IMR-90 (cell line): Measurements from ENCODE around the gene ACSS2. TPM values are rescaled to one million over a fixed set of nuclear protein-coding genes. Genes with fewer than 3 reads are reported as not detected.

Experiments used
- ATAC-seq: fragments of 200-7000 bp; cut with Tn5 transposase; 2 replicates; pipeline ENCODE4 v1.9.1; 2020; ENCODE audit warnings: low read depth, mild to moderate bottlenecking, moderate library complexity
- BruUV-seq: library from RNA; stranded (reverse); fragments of 400-500 nt; replicated peaks from 2 replicates; lab custom pipeline; 2021; lab: Mats Ljungman, UMichigan
- CTCF ChIA-PET: fragments of 300-600 bp; formaldehyde crosslinking; extraction: SDS; loops from one replicate; lab custom pipeline; 2021; ENCODE audit warnings: antibody characterized with exemption; lab: Yijun Ruan, JAX
- POLR2A ChIA-PET: fragments of 300-600 bp; sonication (Branson Sonifier 250); formaldehyde crosslinking; loops from one replicate; lab custom pipeline; 2022; ENCODE audit warnings: antibody characterized with exemption; ENCODE audit not compliant: unreplicated experiment; lab: Charles Lee
- DNase-seq: peaks from one replicate; pipeline ENCODE4 v3.0.0; 2013
- H2AFZ ChIP-seq: replicated peaks from 2 replicates; pipeline ENCODE3; 2013; ENCODE audit warnings: low read length, mild to moderate bottlenecking; ENCODE audit not compliant: poor library complexity
- H2AK5ac ChIP-seq: 2 replicates; pipeline ENCODE4 v1.6.1; 2013; ENCODE audit warnings: low read depth, low read length, inconsistent platforms
- H2AK9ac ChIP-seq: replicated peaks from 2 replicates; pipeline ENCODE3; 2013; ENCODE audit warnings: mild to moderate bottlenecking, low read depth, low read length, moderate library complexity; ENCODE audit not compliant: poor library complexity
- H2BK120ac ChIP-seq: 2 replicates; pipeline ENCODE4 v1.6.1; 2013; ENCODE audit warnings: low read depth, low read length, inconsistent platforms
- H2BK15ac ChIP-seq: 3 replicates; pipeline ENCODE4 v1.6.1; 2013; ENCODE audit warnings: low read depth, low read length, inconsistent platforms
- H2BK20ac ChIP-seq: 2 replicates; pipeline ENCODE4 v1.6.1; 2013; ENCODE audit warnings: low read depth, mild to moderate bottlenecking, inconsistent platforms, low read length, moderate library complexity
- H2BK5ac ChIP-seq: 2 replicates; pipeline ENCODE4 v1.6.1; 2013; ENCODE audit warnings: mild to moderate bottlenecking, low read depth, low read length, inconsistent platforms; ENCODE audit not compliant: poor library complexity, severe bottlenecking
- H3K14ac ChIP-seq: replicated peaks from 2 replicates; pipeline ENCODE4 v1.6.1; 2013; ENCODE audit warnings: low read depth, low read length, inconsistent platforms
- H3K18ac ChIP-seq: 2 replicates; pipeline ENCODE4 v1.6.1; 2013; ENCODE audit warnings: low read depth, low read length, control low read depth
- H3K23ac ChIP-seq: 2 replicates; pipeline ENCODE4 v1.6.1; 2013; ENCODE audit warnings: low read depth, low read length, inconsistent platforms
- H3K27ac ChIP-seq: 2 replicates; pipeline ENCODE4 v1.5.1; 2013; ENCODE audit warnings: mild to moderate bottlenecking, control low read depth, low read length; ENCODE audit not compliant: insufficient read depth
- H3K27me3 ChIP-seq: 2 replicates; pipeline ENCODE4 v1.6.1; 2013; ENCODE audit warnings: low read length; ENCODE audit not compliant: control insufficient read depth, insufficient read depth
- H3K36me3 ChIP-seq: 2 replicates; pipeline ENCODE4 v1.6.1; 2013; ENCODE audit warnings: low read length, mixed read lengths; ENCODE audit not compliant: control insufficient read depth, insufficient read depth
- H3K4ac ChIP-seq: 2 replicates; pipeline ENCODE4 v1.6.1; 2013; ENCODE audit warnings: low read depth, low read length, inconsistent platforms
- H3K4me1 ChIP-seq: 2 replicates; pipeline ENCODE4 v1.6.1; 2013; ENCODE audit warnings: low read length, mixed read lengths; ENCODE audit not compliant: control insufficient read depth, insufficient read depth
- H3K4me2 ChIP-seq: 2 replicates; pipeline ENCODE4 v1.6.1; 2013; ENCODE audit warnings: low read depth, mild to moderate bottlenecking, control low read depth, low read length, moderate library complexity
- H3K4me3 ChIP-seq: 2 replicates; pipeline ENCODE4 v1.5.1; 2013; ENCODE audit warnings: low read depth, mild to moderate bottlenecking, control low read depth, low read length, moderate library complexity; ENCODE audit not compliant: insufficient read depth
- H3K56ac ChIP-seq: 2 replicates; pipeline ENCODE4 v1.6.1; 2013; ENCODE audit warnings: low read length, inconsistent platforms; ENCODE audit not compliant: insufficient read depth; ENCODE audit errors: extremely low read depth
- H3K79me1 ChIP-seq, 2 experiments: 2 replicates each; pipeline ENCODE4 v1.6.1; 2013; ENCODE audit warnings: low read length in 2 of 2, inconsistent platforms in 1 of 2, low read depth in 1 of 2
- H3K9ac ChIP-seq: 2 replicates; pipeline ENCODE4 v1.6.1; 2013; ENCODE audit warnings: low read depth, low read length, control low read depth
- H3K9me1 ChIP-seq: 2 replicates; pipeline ENCODE4 v1.6.1; 2013; ENCODE audit warnings: low read length, inconsistent platforms; ENCODE audit not compliant: insufficient read depth
- H3K9me3 ChIP-seq: 2 replicates; pipeline ENCODE4 v1.6.1; 2013; ENCODE audit warnings: low read length; ENCODE audit not compliant: control insufficient read depth, insufficient read depth
- H4K20me1 ChIP-seq: 2 replicates; pipeline ENCODE4 v1.6.1; 2013; ENCODE audit warnings: low read length, inconsistent platforms; ENCODE audit not compliant: insufficient read depth
- H4K5ac ChIP-seq: 2 replicates; pipeline ENCODE4 v1.6.1; 2013; ENCODE audit warnings: mild to moderate bottlenecking, low read depth, low read length, control low read depth
- H4K8ac ChIP-seq, 2 experiments: 2 replicates each; pipeline ENCODE4 v1.6.1; 2013; ENCODE audit warnings: low read depth in 2 of 2, low read length in 2 of 2, control low read depth in 1 of 2, inconsistent platforms in 1 of 2
- H4K91ac ChIP-seq: 2 replicates; pipeline ENCODE4 v1.6.1; 2013; ENCODE audit warnings: low read depth, low read length, inconsistent platforms; ENCODE audit not compliant: insufficient read depth
- CEBPB ChIP-seq: IDR thresholded peaks from 2 replicates; pipeline ENCODE4 v1.6.1; 2012; ENCODE audit warnings: low read depth, low read length, improper control_type of control experiment
- CHD1 ChIP-seq: IDR thresholded peaks from 2 replicates; pipeline ENCODE4 v1.6.1; 2012; ENCODE audit warnings: low read depth, low read length, improper control_type of control experiment
- FOS ChIP-seq: fragments of 150-350 bp; IDR thresholded peaks from 2 replicates; pipeline ENCODE4 v1.6.1; 2016; ENCODE audit warnings: low read depth, low read length
- MAFK ChIP-seq: IDR thresholded peaks from 2 replicates; pipeline ENCODE4 v1.6.1; 2012; ENCODE audit warnings: low read depth, low read length, improper control_type of control experiment
- MXI1 ChIP-seq: IDR thresholded peaks from 2 replicates; pipeline ENCODE4 v1.6.1; 2012; ENCODE audit warnings: low read depth, mild to moderate bottlenecking, low read length, moderate library complexity, borderline replicate concordance
- RCOR1 ChIP-seq: IDR thresholded peaks from 2 replicates; pipeline ENCODE4 v1.6.1; 2012; ENCODE audit warnings: mild to moderate bottlenecking, low read length, improper control_type of control experiment; ENCODE audit not compliant: insufficient replicate concordance
- USF2 ChIP-seq: fragments of 150-350 bp; IDR thresholded peaks from 2 replicates; pipeline ENCODE4 v1.6.1; 2017; ENCODE audit warnings: mild to moderate bottlenecking, antibody characterized with exemption, low read length, low read depth
- WGBS, 2 experiments: methylation state at CpG; one replicate each; pipeline versions ENCODE4 v1.1.5 to v1.1.7; 2013; ENCODE audit warnings: missing lambda C conversion rate in 2 of 2; ENCODE audit not compliant: insufficient read length in 1 of 2; ENCODE audit errors: extremely low coverage in 2 of 2; 5-methylcytosine and 5-hydroxymethylcytosine counted together
- dilution Hi-C: fragments of 300-500 bp; cut with HindIII; formaldehyde crosslinking; loops from one replicate; pipeline ENCODE4 v1.14.3; 2018; ENCODE audit warnings: low sequenced_read_pairs; ENCODE audit not compliant: unreplicated experiment
- in situ Hi-C: fragments of 300-500 bp; cut with MboI; formaldehyde crosslinking; loops from 3 replicates; pipeline ENCODE4 v1.14.3; 2019; ENCODE audit warnings: low sequenced_read_pairs, inconsistent platforms, mixed read lengths
- intact Hi-C: fragments of 100-400 bp; cut with micrococcal nuclease; formaldehyde crosslinking; loops from 2 replicates; pipeline ENCODE4 v1.10.0; 2022
- polyA plus RNA-seq, 3 experiments: library from polyadenylated mRNA; depleted of rRNA; stranded (reverse); fragments of >200 nt; gene quantifications; 2 replicates each; pipeline ENCODE4 v1.2.3, GENCODE V29; 2012; ENCODE audit warnings: low replicate concordance in 1 of 3
- total RNA-seq: library from RNA; depleted of rRNA; stranded (reverse); fragments of >200 nt; gene quantifications from 2 replicates; pipeline ENCODE4 v1.2.3, GENCODE V29; 2012
- TF ChIP-seq, protein P1 (sequence below): conservative IDR thresholded peaks from 2 replicates; pipeline ENCODE4 v1.5.1; 2012; ENCODE audit warnings: mild to moderate bottlenecking, low read depth, low read length, improper control_type of control experiment

Gene ACSS2
- total and polyA plus RNA-seq, 2 of the 4 experiments (the other 2 are of a cell fraction) = 26.9 to 46.4 TPM

DNA sequence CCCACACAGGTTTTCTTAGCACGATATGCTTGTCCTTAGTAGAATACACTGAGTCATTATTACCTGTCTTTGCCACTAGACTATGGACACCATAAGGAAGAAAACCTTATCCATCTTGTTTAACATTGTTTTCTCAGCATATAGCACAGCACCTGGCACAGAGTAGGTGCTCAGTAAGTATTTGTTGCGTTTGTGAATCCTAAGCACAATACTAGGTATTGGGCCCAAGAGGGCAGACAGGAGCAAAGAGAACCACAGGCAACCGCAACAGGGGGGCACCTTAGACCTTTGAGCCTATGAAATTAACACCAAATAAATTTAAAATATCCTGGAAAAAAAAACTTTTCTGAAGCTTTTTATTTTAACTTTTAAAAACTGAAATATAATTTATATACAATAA lies 47.2 kb upstream of the ACSS2 start:
- intact Hi-C loops = no loop called here
- ChIA-PET CTCF (no interaction called here), POLR2A (no interaction called here)
- no peak overlapping the region for H4K8ac ChIP-seq
- H3K18ac ChIP-seq = no peak overlapping the region
- no peak overlapping the region for H2BK5ac ChIP-seq
- no peak overlapping the region for H3K56ac ChIP-seq
- no peaks in the 10 kb centered on the region for H3K36me3 ChIP-seq
- DNase-seq (no peak), ATAC-seq (no peak)
- H2BK15ac ChIP-seq = no peak overlapping the region
- no peak overlapping the region for H2BK20ac ChIP-seq
- no peaks in the 10 kb centered on the region for H3K4me1 ChIP-seq
- in situ Hi-C loops = loop anchor here (25.0 kb wide), 1 partner anchor 608 kb away; the partner anchor contains the start of gene GDF5
- dilution Hi-C loops = no loop called here
- no CpG with 5 or more reads among the region's 3 CpGs for WGBS, 2 experiments
- H3K79me1 ChIP-seq = peaks cover 3 to 14% of the 10 kb centered on the region in 2 experiments; a peak in 2 of 4 replicates
- H3K14ac ChIP-seq = no peak overlapping the region
- no TSS peak for BruUV-seq
- TF ChIP-seq MXI1 (no peak), MAFK (no peak), RCOR1 (no peak), USF2 (no peak), CHD1 (no peak), CEBPB (no peak), FOS (no peak)
- TF ChIP-seq, protein P1, sequence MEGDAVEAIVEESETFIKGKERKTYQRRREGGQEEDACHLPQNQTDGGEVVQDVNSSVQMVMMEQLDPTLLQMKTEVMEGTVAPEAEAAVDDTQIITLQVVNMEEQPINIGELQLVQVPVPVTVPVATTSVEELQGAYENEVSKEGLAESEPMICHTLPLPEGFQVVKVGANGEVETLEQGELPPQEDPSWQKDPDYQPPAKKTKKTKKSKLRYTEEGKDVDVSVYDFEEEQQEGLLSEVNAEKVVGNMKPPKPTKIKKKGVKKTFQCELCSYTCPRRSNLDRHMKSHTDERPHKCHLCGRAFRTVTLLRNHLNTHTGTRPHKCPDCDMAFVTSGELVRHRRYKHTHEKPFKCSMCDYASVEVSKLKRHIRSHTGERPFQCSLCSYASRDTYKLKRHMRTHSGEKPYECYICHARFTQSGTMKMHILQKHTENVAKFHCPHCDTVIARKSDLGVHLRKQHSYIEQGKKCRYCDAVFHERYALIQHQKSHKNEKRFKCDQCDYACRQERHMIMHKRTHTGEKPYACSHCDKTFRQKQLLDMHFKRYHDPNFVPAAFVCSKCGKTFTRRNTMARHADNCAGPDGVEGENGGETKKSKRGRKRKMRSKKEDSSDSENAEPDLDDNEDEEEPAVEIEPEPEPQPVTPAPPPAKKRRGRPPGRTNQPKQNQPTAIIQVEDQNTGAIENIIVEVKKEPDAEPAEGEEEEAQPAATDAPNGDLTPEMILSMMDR = no peak
- peaks cover 14% of the 10 kb centered on the region for H3K27me3 ChIP-seq
- H2AFZ ChIP-seq = no peak overlapping the region
- no peak overlapping the region for H3K4me3 ChIP-seq
- no peak overlapping the region for H3K4me2 ChIP-seq
- H2BK120ac ChIP-seq = no peak overlapping the region
- H3K9me1 ChIP-seq = 0 out of 2 replicates have a peak, but pooled peaks cover 3% of the 10 kb centered on the region
- peaks cover 6% of the 10 kb centered on the region; the same call in 1 of the 2 replicates for H4K20me1 ChIP-seq
- H3K23ac ChIP-seq = no peak overlapping the region
- no peak overlapping the region for H3K4ac ChIP-seq
- H3K27ac ChIP-seq = no peak overlapping the region
- no peak overlapping the region for H2AK5ac ChIP-seq
- H4K5ac ChIP-seq = no peak overlapping the region
- no peak overlapping the region for H4K91ac ChIP-seq
- H3K9ac ChIP-seq = no peak overlapping the region
- no peaks in the 10 kb centered on the region for H3K9me3 ChIP-seq
- H2AK9ac ChIP-seq = no peak overlapping the region
